GM10248 (cell line): ENCODE results near the gene SREBF1.

Source experiments
- CTCF ChIA-PET: fragments of 300-600 bp; sonication (Branson Sonifier 250); formaldehyde crosslinking; extraction: SDS; loops from one replicate; lab custom pipeline; 2021; ENCODE audit warnings: antibody characterized with exemption; lab: Yijun Ruan, JAX
- POLR2A ChIA-PET: fragments of 350-650 bp; sonication (Branson Sonifier 250); formaldehyde crosslinking; extraction: SDS; loops from one replicate; lab custom pipeline; 2020; ENCODE audit warnings: antibody characterized with exemption; lab: Yijun Ruan, JAX
- DNase-seq: peaks from one replicate; pipeline ENCODE4 v3.0.0; 2012; ENCODE audit errors: extremely low spot score
- TF ChIP-seq, protein P1 (sequence below): IDR thresholded peaks from 2 replicates; pipeline ENCODE4 v1.5.1; 2012; ENCODE audit warnings: mild to moderate bottlenecking, low read depth; ENCODE audit errors: extremely low read depth, missing control alignments, control extremely low read depth

The SREBF1 gene

DNA sequence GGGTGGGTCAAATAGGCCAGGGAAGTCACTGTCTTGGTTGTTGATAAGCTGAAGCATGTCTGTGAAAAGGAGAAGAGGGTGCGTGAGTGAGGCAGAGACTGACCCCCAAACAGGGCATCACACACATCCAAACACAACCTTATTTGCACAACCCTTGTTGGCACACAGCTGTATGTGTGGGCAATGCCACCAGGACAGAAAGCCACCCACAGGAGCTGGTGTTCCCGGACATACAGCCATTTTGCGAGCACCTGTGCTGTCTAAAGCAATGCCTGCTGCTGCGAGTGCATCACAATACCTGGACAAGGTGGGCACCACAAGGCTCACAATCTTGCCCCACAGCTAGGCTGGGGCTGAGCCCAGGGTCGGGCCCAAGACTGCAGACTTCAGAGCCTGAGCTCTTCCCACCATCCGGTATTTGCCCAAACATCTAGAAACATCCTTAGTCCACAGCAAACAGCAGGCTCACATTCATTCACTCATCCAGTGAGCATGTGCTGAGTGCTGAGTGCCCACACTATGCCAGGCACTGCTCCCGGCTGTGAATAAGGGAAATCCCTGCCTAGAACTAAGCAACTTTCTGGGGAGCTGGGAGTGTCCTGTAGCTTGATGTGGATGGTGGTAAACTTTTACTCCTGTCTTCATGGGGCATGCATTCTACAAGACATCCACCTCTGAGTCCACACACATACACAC, 16.2 kb downstream of the SREBF1 start:
- POLR2A ChIA-PET: no interaction called here
- no peak for DNase-seq
- CTCF ChIA-PET: interaction anchor here (0.9 to 2.2 kb wide), 10 partner anchors 9 to 99 kb away, joined by 3 to 12 read pairs (median 4); partner anchors contain the start of gene SREBF1
- TF ChIP-seq, protein P1, sequence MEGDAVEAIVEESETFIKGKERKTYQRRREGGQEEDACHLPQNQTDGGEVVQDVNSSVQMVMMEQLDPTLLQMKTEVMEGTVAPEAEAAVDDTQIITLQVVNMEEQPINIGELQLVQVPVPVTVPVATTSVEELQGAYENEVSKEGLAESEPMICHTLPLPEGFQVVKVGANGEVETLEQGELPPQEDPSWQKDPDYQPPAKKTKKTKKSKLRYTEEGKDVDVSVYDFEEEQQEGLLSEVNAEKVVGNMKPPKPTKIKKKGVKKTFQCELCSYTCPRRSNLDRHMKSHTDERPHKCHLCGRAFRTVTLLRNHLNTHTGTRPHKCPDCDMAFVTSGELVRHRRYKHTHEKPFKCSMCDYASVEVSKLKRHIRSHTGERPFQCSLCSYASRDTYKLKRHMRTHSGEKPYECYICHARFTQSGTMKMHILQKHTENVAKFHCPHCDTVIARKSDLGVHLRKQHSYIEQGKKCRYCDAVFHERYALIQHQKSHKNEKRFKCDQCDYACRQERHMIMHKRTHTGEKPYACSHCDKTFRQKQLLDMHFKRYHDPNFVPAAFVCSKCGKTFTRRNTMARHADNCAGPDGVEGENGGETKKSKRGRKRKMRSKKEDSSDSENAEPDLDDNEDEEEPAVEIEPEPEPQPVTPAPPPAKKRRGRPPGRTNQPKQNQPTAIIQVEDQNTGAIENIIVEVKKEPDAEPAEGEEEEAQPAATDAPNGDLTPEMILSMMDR: no peak

GRCh38 chr17:17820046-17820445, 16.7 kb downstream of the SREBF1 start:
- DNase-seq: no peak
- ChIA-PET CTCF (interaction anchor here (0.9 to 2.3 kb wide), 9 partner anchors 8 to 99 kb away, joined by 3 to 12 read pairs (median 5); no protein-coding TSS in a partner anchor), POLR2A (no interaction called here)
- TF ChIP-seq, protein P1: no peak

GRCh38 chr17:17819561-17819995, 17.2 kb downstream of the SREBF1 start:
- TF ChIP-seq, protein P1: no peak
- peak; percentile 89 for DNase-seq
- CTCF ChIA-PET: interaction anchor here (0.9 to 2.3 kb wide), 6 partner anchors 8 to 100 kb away, joined by 3 to 12 read pairs (median 5); no protein-coding TSS in a partner anchor
- POLR2A ChIA-PET: no interaction called here

GRCh38 chr17:17819111-17819510, 17.7 kb downstream of the SREBF1 start:
- ChIA-PET POLR2A (no interaction called here), CTCF (interaction anchor here (2.3 kb wide), 1 partner anchor 14 kb away, joined by 6 read pairs; no protein-coding TSS in a partner anchor)
- TF ChIP-seq, protein P1: no peak
- no peak for DNase-seq

- DNase-seq: no peak
- ChIA-PET POLR2A (interaction anchor here (0.6 kb wide), 1 partner anchor 1051 kb away, joined by 3 read pairs; no protein-coding TSS in a partner anchor), CTCF (interaction anchor here (0.6 to 2.3 kb wide), 3 partner anchors 9 to 42 kb away, joined by 3 to 6 read pairs (median 3); no protein-coding TSS in a partner anchor)
- TF ChIP-seq, protein P1: no peak
These were observed 18.7 kb downstream of the SREBF1 start for GRCh38 chr17:17818088-17818526.

GRCh38 chr17:17817552-17817947, 19.2 kb downstream of the SREBF1 start:
- ChIA-PET POLR2A (no interaction called here), CTCF (interaction anchor here (1.0 to 2.3 kb wide), 2 partner anchors 16 to 42 kb away, joined by 3 to 6 read pairs; no protein-coding TSS in a partner anchor)
- DNase-seq: no peak
- TF ChIP-seq, protein P1: no peak
